NCI-H82 treated with DMSO at 0.1 percent for 48 hours (cell line): ENCODE data around the gene NUP155.
"Not testable (repeated sequence)": the region's sequence is repeated elsewhere in the genome, so short reads cannot be mapped to it uniquely, and the experiment has no call there.

ENCODE experiments used
- DNase-seq: peaks from one replicate; lab custom pipeline; 2025; ENCODE audit not compliant: unreplicated experiment; lab: John Stamatoyannopoulos, UW

NUP155 gene

GRCh38 chr5:37370864-37371726 lies at the start of gene NUP155:
TSS of gene NUP155 (minus strand) at chr5:37371106. CDS start at chr5:37370977, 129 bp downstream.
- peak; percentile 92 for DNase-seq

- DNase-seq: no peak
Measured at GRCh38 chr5:37417347-37417746, 46.4 kb upstream of the NUP155 start.

GRCh38 chr5:37415456-37415855 lies 44.5 kb upstream of the NUP155 start:
- not testable (repeated sequence) for DNase-seq

GRCh38 chr5:37412515-37412914 lies 41.6 kb upstream of the NUP155 start:
- DNase-seq: no peak

- DNase-seq: no peak
Measured at GRCh38 chr5:37400501-37400900, 29.6 kb upstream of the NUP155 start.

GRCh38 chr5:37396352-37396751 lies 25.4 kb upstream of the NUP155 start:
- DNase-seq: no peak

- no peak for DNase-seq
Measured at GRCh38 chr5:37391591-37391990, 20.7 kb upstream of the NUP155 start.

GRCh38 chr5:37379100-37379628 lies 8.3 kb upstream of the NUP155 start, which contains the start of gene WDR70:
TSS of gene WDR70 (plus strand) at chr5:37379318. CDS start at chr5:37379368, 50 bp downstream.
- peak; percentile 49 for DNase-seq

GRCh38 chr5:37378066-37378465 lies 7.2 kb upstream of the NUP155 start:
- not testable (repeated sequence) for DNase-seq

- DNase-seq: no peak
Measured at GRCh38 chr5:37375091-37375490, 4.2 kb upstream of the NUP155 start.

- no peak for DNase-seq
Measured at GRCh38 chr5:37370550-37370863, 399 bp downstream of the NUP155 start.

- DNase-seq: no peak
Measured at GRCh38 chr5:37355161-37355560, 15.7 kb downstream of the NUP155 start.

- not testable (repeated sequence) for DNase-seq
Measured at GRCh38 chr5:37342741-37343140, 28.2 kb downstream of the NUP155 start.

- DNase-seq: not testable (repeated sequence)
Measured at GRCh38 chr5:37334754-37335153, 36.2 kb downstream of the NUP155 start.

GRCh38 chr5:37326536-37326935 lies 44.4 kb downstream of the NUP155 start:
- no peak for DNase-seq

- no peak for DNase-seq
Measured at GRCh38 chr5:37323607-37324006, 47.3 kb downstream of the NUP155 start.

- DNase-seq: no peak
Measured at GRCh38 chr5:37319037-37319782, 51.7 kb downstream of the NUP155 start.

GRCh38 chr5:37316027-37316426 lies 54.9 kb downstream of the NUP155 start:
- no peak for DNase-seq

GRCh38 chr5:37310360-37310759 lies 60.5 kb downstream of the NUP155 start:
- no peak for DNase-seq

GRCh38 chr5:37308793-37309192 lies 62.1 kb downstream of the NUP155 start:
- DNase-seq: no peak

GRCh38 chr5:37304888-37305287 lies 66.0 kb downstream of the NUP155 start:
- no peak for DNase-seq

- not testable (repeated sequence) for DNase-seq
Measured at GRCh38 chr5:37296313-37296712, 74.6 kb downstream of the NUP155 start.
